ENCODE measurements around the gene TAF13.
A peak's percentile ranks its signal among the peaks of the same experiment; 100 is the strongest.
"Not testable (repeated sequence)": the region's sequence is repeated elsewhere in the genome, so short reads cannot be mapped to it uniquely, and the experiment has no call there.

Gene TAF13

DNA sequence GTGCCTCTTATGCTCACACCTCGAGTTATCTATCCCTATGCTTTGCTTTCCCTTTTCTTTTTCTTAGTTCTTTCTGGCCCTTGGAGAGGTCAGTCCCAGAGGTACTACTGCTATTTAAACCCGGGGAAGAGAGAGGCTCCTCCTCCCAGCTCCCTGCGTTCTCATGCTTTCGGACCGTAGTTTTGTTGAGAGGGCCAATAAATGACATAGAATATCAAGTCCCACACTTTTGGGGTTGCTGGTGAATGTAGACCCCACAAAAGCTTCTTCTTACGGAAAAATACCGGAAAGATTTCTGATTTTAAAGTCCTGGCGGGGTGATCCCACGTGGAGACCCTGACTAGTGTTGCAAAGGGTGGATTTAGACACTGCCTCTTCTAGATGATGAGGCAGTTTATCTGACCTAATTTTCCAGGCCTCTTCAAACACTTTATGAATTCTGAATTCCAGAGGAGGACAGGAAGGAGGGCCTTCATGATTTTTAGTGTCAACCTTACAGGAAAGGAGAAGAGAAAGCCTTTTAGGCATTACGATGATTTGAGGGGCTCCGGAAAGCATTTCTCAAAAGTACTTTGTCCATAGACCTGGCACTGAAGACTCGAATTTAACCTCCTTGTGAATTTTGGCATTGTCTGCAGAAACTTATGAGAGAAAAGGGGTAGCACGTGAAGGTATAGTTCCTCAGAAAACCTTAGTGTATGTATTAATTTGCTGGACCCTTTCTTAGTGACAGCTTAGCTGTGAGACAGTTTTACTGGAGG lies 15.5 kb upstream of the TAF13 start:
- FAIRE-seq: no peak

DNA sequence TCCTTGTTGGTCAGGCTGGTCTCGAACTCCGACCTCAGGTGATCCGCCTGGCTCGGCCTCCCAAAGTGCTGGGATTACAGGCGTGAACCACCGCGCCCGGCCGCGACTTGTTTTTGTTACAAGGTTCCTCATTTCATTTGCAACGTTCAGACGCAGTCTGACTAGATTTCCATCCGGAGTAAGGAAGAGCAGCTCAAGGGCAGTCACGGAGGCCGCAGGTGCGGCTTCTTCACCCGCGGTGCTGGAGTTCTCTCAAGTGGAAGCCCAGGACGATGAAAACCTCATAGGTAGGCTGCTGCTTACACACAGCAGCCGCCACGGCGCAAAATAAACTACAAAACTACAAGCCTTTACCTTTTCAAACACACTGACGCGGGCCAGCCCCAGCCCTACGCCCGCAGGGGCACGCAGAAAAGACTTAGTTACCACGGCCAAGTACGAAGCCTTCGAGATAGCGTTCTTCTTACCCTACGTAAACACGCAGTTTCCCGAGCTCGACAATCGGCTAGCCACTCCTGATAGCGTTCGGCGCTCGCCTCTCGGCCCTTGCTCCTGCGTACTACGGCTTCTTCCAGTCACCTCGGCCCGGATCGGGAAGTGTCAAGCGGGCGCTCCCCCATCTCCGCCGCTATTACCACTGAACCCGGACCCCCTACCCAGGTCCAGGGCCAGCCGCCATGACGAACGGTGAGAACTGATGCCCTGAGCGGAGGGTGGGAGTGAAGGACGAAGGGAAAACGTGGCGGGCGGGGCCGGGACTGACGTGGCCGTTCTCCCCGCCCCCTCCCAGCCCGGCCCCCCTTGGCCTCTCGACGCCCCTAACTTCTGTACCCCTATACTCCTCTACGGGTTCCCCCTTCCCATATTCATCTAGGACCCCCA lies 14.6 kb upstream of the TAF13 start, which contains the start of gene TMEM167B:
TMEM167B (plus strand) TSS at position 569 of the 882 bp plus-strand sequence; CDS start at position 678, 109 bp downstream.
- FAIRE-seq: peak; percentile 6

- peak; percentile 27 for FAIRE-seq
Measured at GRCh38 chr1:109089242-109090015, 13.6 kb upstream of the TAF13 start.

DNA sequence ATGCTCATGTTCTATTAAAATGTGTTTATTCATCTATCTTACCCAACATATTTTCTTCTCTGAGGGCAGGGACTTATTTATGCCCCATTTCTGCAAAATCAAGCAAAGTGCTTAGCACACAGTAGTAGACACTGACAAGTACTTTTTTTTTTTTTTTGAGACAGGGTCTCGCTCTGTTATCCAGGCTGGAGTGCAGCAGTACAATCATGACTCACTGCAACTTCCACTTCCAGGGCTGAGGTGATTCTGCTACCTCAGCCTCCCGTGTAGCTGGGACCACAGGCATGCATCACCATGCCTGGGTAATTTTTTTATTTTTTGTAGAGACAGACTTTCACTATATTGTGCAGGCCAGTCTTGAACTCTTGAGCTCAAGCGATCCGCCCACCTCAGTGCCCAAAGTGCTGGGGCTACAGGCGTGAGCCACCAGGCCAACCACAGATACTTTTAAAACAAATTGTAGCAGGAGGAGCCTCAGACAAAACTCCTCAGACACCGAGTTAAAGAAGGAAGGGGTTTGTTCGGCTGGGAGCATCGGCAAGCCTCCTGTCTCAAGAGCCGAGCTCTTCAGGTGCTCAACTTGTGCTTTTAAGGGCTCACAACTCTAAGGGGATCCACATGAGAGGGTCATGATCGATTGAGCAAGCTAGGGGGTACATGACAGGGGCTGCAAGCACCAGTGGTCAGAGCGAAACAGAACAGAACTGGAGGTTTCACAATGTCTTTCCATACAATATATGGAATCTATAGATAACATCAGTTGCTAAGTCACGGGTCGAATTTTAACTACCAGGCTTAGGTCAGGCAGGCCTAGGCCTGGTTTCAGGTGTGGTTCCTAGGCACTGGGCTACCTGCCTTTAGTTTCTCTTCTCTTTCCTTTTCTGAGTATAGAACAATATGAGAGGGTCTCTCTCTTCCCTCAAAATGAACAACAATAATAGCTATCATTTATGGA lies 9.0 kb upstream of the TAF13 start:
- no peak for FAIRE-seq

- FAIRE-seq: no peak
Measured at GRCh38 chr1:109083923-109084322, 8.1 kb upstream of the TAF13 start.

DNA sequence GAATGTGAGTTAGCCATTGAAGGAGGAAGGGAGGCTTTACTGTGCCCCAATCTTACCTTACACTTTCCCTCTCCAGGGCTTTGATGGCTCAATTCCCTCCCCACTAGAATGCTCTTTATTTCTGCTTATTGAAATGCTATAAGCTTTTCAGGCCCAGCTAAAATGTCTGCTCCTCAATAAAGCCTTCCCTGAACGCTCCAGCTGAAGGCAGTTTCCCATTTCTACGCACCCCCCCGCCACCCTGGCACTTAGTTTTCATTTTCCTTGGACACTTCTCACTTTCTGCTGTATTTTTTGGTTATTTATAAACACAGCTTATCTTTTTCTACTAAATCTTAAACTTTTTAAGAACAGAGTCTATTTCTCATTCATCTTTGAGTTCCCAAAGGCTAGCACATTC lies 7.7 kb upstream of the TAF13 start:
- no peak for FAIRE-seq

- FAIRE-seq: no peak
Measured at GRCh38 chr1:109080441-109081082, 4.8 kb upstream of the TAF13 start.

DNA sequence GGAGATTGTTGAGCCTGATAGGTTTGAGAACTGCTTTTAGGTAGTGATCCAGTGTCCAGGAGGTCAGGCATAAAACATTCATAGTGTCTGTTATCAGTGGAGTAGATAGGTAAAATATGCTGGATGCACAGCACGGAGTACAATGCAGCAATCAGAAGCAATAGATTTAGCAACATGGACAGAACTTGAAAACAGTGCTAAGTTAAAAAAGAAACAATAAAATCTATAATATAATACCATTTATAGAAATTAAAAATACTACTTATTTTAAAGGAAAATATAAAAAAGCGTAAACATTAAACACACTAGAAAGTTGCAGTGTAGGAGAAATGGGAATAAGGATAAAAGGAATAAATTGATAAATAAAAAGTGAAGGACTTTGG lies 3.4 kb upstream of the TAF13 start:
- no peak for FAIRE-seq

- FAIRE-seq: no peak
Measured at GRCh38 chr1:109078317-109078716, 2.5 kb upstream of the TAF13 start.

DNA sequence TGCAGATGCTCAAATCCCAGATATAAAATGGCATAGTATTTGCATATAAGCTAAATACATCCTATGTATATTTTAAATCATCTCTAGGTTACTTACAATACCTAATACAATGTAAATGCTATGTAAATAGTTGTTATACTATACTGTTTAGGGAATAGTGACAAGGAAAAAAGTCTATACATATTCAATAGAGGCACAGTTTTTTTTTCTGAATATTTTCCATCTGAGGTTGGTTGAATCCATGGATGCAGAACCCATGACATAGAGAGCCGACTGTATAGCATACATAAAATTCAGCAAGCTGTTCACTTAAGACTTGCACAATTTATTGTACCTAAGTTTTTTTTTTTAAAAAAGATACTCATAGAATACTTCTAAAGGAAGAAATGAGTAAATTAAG lies 6.5 kb downstream of the TAF13 start:
- no peak for FAIRE-seq

- FAIRE-seq: no peak
Measured at GRCh38 chr1:109067883-109068282, 7.9 kb downstream of the TAF13 start.

DNA sequence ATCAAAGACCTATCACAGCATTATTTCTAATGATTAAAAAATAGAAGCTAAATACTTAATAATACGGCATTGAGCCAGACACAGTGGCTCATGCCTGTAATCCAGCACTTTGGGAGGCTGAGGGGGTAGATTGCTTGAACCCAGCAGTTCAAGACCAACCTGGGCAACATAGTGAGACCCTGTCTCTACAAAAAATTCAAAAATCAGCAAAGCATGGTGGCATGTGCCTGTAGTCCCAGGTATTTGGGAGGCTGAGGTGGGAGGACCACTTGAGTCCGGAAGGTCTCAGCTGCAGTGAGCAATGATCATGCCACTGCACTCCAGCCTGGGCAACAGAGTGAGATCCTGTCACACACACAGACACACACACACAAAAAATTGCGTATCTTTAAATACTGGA lies 10.7 kb downstream of the TAF13 start:
- FAIRE-seq: no peak

DNA sequence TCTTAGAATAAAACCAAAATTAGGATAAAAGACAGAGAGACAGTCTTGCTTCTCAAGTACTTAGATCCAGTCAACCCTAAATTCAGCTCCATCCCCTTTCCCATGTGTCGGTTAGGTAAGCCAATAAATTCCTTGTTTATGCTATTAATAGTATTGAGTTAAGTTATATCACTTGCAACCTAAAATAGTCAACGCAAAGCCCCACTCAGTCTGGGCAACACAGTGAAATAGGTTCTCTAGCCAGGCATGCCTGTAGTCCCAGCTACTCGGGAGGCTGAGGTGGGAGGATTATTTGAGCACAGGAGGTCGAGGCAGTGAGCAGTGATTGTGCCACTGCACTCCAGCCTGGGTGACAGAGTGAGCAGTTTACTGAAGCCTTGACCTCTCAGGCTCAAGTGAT lies 14.6 kb downstream of the TAF13 start:
- no peak for FAIRE-seq

DNA sequence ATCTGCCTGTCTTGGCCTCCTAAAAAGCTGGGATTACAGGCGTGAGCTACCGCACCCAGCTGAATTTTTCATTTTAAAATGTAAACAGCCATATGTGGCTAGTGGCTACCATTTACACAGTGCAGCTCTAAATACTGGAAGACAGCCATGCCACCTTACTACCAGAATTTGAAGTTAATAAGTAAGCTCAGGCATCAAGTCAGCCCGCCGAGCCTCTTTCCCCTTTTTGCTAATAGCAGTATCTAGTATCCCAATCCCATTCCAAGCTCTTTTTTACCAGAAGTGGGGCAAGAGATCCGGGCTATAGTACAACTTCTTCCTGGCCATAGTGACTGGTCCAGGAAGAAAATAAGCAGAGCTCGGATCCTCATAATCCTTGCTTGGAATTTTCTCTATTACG lies 15.1 kb downstream of the TAF13 start:
- FAIRE-seq: no peak

- no peak for FAIRE-seq
Measured at GRCh38 chr1:109059026-109059425, 16.8 kb downstream of the TAF13 start.

DNA sequence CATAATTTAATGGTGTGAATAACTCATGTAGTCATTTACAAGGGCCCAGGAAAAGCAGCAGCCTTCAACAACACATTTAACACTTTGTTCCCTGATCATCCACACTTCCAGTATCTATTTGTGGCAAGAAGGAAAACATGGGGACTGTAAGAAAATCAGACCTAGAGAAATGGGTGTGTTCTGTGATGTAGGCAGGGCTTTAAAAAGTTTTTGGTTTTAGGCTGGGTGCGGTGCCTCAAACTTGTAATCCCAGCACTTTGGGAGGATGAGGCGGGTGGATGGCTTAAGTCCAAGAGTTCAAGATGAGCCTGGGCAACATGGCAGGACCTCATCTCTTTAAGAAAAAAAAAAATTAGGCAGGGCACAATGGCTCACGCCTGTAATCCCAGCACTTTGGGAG lies 19.7 kb downstream of the TAF13 start:
- no peak for FAIRE-seq

DNA sequence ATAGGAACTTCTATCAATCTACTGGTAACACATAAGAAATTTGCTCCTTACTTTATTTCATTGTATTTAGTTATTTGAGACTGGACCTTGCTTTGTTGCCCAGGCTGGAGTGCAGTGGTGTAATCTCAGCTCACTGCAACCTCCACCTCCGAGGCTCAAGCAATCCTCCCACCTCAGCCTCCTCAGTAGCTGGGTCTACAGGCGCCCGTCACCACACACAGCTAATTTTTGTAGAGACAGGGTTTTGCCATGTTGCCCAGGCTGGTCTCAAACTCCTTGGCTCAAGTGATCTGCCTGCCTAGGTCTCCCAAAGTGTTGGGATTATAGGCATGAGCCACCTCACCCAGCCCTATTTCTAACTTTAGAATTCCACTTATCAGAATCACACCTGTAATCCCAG lies 23.7 kb downstream of the TAF13 start:
- not testable (repeated sequence) for FAIRE-seq

DNA sequence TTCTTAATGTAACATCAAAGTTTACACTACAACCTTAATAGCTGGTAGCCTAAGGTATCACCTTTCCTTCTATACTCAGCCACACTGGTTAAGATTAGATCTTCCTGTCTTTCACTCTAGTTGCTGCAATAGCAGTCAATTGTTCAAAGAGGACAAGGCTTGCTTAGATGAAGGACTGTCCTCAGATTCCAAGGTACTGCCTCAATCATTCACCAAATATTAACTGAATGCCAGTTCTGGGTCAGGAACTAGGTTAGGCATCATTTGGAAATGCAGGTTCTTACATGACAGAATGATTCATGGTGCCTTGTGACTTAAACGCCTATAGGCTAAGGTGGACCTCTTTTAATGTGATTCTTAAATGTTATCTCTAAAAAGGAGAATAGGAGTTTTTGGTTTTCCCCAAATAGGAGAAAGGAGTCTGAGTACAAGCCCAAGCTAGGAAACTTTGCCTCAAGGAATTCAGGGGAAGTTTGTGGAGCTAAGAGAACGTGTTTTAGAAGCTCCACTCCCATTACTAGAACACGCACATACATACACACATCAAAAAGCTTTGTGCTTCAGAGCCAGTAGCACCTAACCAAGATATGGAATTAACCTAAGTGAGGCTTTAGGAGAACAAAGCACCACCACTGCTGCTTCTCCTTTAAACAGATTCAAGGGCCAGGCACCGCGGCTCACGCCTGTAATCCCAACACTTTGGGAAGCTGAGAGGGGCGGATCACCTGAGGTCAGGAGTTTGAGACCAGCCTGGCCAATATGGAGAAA lies 25.4 kb downstream of the TAF13 start:
- FAIRE-seq: no peak

- FAIRE-seq: no peak
Measured at GRCh38 chr1:109048335-109048734, 27.5 kb downstream of the TAF13 start.

DNA sequence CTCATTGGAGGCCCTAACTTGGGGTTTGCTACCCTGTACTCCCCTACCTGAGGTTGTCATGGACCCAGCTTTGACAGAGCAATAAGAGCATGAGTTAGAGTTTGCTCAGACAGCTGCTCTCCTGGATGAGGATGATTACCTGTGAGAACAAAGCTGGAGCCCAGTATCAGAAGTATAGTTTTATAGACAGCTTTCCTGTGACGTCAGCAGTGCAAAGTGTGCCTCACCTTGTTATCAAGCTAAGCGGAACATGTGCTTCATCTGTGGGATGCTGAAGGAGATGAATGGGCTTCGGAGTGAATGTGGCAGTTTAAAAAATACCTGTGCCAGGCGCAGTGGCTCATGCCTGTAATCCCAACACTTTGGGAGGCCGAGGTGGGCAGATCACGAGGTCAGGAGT lies 28.5 kb downstream of the TAF13 start:
- FAIRE-seq: no peak

- no peak for FAIRE-seq
Measured at GRCh38 chr1:109046671-109047070, 29.1 kb downstream of the TAF13 start.
